Sigmoid colon (tissue), 4 donors: ENCODE results near the gene IL6R.

Experiments used
- CTCF ChIP-seq, 4 experiments: fragments of 450-650 bp in 3 of 4; fragments of 200-600 bp in 1 of 4; IDR thresholded peaks; one replicate each; pipeline ENCODE4 v1.5.1; 2016 to 2019; ENCODE audit warnings: antibody characterized with exemption in 4 of 4, mild to moderate bottlenecking in 3 of 4, moderate library complexity in 2 of 4
- POLR2AphosphoS5 ChIP-seq, 4 donors: sonication (generic); formaldehyde crosslinking; IDR thresholded peaks; one replicate each; pipeline ENCODE4 v1.6.1; 2017; ENCODE audit warnings: antibody characterized with exemption in 4 of 4

GRCh38 chr1:154463512-154463990 is 58.4 kb downstream of the IL6R start:
- TF ChIP-seq CTCF (IDR thresholded peaks at IDR 0.05): no peak
- no peak for TF ChIP-seq POLR2AphosphoS5 (IDR thresholded peaks at IDR 0.05)
